Measurements from ENCODE around the gene PLCL2.
A peak's percentile ranks its signal among the peaks of the same experiment; 100 is the strongest.

The PLCL2 gene

DNA sequence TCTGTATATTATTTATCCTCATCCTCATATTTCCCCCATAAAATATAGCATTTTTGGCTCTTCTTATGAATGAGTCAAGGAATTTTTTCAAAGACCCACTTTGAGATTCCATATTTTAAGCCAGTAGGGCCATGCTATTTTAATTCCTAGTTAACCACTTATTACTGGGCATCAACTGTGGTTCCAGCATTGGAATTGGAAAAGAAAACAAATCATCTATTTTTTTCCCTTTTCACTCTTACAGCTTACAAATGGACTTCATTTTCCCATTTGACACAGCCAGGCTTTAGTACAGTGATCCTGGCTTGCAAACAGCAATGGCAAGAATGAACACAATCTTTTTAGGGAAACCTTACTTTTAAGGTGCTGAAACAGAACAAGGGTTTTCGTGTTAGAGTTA is 19.4 kb upstream of the PLCL2 start:
- peak; percentile 62 for DNase-seq (ENCODE audit: low read depth)

- DNase-seq (ENCODE audit: low read depth) = peak; percentile 58
Observed at GRCh38 chr3:16866571-16866970, 18.2 kb upstream of the PLCL2 start.

GRCh38 chr3:16868513-16868912 is 16.2 kb upstream of the PLCL2 start:
- no peak for DNase-seq (ENCODE audit: low read depth)

DNA sequence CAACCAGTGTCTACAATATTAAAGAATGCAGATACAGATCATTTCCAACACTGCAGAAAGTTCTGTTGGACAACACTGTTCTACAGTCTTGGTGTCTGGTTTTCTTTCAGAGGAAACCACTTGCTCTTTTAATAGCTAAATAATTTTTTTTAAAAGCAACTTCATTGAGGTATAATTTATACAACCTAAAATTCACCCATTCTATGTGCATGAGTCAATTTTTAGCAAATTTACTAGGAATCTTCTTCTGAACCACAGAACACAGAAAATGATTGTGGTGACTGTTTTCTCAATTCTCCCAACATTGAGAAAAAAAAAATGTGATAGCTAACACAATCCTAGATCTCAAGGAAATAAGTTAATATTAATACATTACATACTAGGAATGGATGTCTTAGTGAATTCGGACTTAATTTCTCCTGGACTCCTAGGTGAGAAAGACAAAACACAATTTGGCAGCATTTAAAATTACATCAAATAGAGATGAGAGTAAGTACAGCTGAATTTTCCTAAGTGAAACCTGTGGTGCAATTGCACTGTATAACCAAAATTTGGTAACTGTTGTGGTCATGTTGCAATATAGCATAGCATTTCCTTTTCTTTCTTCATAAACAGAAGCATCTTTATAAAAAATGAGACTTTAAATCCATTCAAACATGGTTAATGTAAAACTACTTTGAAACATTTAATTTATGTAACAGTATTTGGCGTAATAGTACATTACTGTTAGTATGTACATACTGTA is 15.3 kb upstream of the PLCL2 start:
- DNase-seq (ENCODE audit: low read depth) = no peak

GRCh38 chr3:16871915-16872842 is 12.6 kb upstream of the PLCL2 start:
- DNase-seq (ENCODE audit: low read depth) = no peak

- DNase-seq (ENCODE audit: low read depth) = no peak
Observed at GRCh38 chr3:16873872-16874271, 10.9 kb upstream of the PLCL2 start.

GRCh38 chr3:16875876-16876550 is 8.7 kb upstream of the PLCL2 start:
- DNase-seq (ENCODE audit: low read depth) = no peak

DNA sequence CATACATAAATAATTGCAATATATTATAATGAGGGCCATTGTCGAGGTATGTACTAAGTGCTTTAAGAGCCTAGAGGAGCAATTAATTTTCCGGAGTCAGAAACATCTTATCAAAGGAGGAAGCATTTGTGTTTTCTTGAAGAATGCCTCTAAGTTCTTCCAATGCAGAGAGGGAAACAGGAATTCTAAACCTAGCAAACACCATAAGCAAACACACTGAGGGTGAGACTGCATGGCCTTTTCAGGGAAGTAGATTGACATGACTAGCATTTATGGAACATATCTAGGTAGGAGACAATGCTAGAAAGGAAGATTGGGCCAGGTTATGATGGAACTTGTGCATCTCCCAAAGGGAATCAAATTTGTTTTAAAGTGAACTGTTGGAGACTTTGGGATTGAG is 7.2 kb upstream of the PLCL2 start:
- DNase-seq (ENCODE audit: low read depth) = no peak

DNA sequence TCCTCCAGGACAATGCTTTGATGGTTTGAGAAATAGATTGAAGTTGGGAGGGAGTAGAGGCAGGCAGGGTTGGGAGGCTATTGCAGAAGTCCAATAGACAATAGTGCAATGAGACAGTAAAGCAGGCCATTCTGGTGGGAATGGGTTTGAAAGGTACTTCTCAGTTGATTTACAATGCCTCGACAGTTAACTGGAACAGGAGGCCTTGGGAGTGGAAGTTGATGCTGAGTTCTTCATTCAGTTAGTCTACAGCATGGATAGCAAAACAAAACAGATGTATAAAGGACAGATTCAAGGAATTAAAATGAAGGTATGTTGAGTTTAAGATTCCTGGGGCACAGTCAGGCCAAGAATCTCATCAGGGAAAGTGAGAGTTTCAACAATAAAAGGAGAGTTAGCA is 6.8 kb upstream of the PLCL2 start:
- no peak for DNase-seq (ENCODE audit: low read depth)

DNA sequence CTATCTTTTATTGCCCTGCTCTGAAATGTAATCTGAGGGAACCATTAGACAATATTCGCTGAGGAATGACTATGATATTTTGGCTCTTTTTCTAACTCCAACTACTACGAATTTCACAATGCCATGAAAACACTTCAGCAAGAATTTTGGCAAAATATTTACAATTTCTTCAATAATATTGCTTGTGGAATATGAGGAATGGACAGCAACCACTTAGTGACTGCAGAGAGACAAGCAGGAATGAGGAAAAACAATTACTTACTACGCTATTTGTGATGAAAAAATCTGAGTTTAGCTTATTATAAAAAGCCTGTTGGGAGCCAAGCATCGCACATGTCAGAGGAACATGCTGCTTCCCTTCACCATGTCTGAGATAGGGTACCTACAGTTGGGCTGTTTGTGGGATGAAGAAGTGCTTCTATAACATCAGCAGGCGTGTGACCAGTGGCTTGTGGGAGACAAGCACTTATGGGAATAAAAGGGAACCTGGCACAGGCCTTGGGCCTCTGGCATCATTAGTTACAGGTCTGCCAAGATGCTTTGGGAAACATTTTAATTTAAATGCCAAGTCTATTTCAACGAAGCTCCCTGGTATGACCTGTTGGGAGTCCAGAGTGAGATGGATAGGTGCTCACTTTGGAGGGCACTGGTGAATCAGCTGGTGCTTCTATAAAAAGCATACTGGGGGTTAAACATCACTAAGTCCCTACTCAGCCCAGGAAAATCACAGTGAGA is 2.7 kb upstream of the PLCL2 start:
- no peak for DNase-seq (ENCODE audit: low read depth)

- DNase-seq (ENCODE audit: low read depth) = no peak
Observed at GRCh38 chr3:16883057-16883722, 1.6 kb upstream of the PLCL2 start.

DNA sequence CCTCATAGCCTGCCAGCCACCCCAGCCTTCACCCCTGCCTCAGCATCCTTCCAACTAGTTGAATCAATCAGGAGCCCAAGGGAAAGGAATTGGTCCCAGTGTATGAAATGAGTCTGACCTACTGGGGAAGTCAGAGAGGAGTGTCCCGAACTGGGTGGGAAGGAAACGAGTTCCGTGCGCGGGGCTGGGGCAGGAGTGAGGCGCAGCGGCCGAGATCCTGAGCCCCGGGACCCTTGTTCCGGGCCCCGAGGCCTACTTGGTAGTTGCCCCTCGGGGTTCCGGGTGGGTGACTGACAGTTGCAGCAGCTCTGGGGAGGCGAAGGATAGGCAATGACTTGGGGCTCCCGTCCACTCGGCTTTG is 1.1 kb upstream of the PLCL2 start:
- DNase-seq (ENCODE audit: low read depth) = no peak

GRCh38 chr3:16884084-16884747 is 539 bp upstream of the PLCL2 start:
- DNase-seq (ENCODE audit: low read depth) = no peak

- no peak for DNase-seq (ENCODE audit: low read depth)
Observed at GRCh38 chr3:16885593-16886302, 993 bp downstream of the PLCL2 start.

DNA sequence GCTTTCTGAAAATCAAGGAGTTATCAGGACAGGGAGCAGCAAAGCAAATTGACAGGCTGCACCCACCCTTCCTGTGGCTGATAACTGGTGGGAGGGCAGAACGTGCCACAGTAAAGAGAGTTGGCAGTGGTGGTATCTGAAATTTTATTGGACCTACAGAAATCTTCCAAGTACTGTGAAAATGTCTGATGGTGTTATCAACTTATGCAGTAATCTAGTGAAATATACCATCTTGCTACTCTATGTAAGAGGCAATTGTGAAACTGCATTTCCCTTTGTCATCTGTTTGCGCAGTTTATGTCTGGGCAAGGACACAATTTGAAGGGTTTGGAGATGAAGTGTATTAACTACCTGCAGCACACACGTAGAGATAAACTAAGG is 1.5 kb downstream of the PLCL2 start:
- no peak for DNase-seq (ENCODE audit: low read depth)

DNA sequence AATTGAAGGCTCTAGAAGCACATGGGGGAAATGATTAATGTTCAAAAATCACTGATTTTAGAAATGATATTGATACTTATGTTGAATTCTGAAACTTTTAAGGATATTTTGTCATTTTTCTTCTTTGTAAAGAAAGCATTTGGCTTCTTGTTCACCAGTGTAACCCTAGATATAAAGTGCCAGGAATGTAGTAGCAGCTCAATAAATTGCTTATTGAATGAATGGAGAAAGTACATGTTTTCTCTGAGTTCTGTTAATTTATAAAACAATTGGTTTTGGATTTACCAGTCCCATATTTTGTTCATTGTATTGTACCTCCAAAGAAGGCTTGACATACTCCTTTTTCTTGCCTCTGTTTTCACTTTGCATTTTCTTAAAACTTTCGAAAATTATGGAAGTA is 2.4 kb downstream of the PLCL2 start:
- no peak for DNase-seq (ENCODE audit: low read depth)

- no peak for DNase-seq (ENCODE audit: low read depth)
Observed at GRCh38 chr3:16888356-16888755, 3.6 kb downstream of the PLCL2 start.

DNA sequence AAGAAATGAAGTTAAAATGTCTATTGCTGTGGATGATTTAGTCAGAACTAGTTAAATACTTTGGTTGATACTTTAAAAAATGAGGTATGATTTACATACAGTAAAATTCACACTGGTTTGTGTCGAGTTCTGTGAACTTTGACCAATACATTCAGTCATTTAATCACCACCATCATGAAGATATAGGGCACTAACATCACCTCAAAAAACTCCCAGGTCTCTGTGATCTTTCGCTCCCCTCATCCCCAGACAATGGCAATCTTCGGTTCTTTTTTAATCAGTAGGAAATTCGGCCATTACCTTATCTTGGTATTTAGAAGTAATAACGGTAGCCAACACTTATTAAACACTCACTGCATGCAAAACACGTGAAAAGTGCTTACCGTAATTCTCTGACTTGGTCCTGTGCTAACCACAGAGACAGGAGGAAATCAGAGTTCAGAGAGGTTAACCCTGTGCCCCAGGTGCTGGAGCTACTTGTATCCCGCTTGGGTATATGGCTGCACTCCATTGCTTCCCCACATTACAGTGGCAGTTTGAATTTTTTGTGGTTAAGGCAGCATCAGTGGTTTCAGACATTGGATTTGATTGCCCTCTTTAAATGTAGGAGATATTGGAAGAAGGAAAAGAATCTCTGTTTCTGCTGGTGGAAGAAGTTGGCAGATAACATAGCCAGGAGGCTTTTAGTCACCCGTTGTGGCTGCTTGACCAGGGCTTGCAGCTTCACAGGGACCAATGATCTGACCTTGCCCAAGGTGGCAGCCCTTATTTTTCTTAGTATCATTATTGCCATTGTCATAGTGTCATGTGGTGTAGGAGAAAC is 4.2 kb downstream of the PLCL2 start:
- no peak for DNase-seq (ENCODE audit: low read depth)

DNA sequence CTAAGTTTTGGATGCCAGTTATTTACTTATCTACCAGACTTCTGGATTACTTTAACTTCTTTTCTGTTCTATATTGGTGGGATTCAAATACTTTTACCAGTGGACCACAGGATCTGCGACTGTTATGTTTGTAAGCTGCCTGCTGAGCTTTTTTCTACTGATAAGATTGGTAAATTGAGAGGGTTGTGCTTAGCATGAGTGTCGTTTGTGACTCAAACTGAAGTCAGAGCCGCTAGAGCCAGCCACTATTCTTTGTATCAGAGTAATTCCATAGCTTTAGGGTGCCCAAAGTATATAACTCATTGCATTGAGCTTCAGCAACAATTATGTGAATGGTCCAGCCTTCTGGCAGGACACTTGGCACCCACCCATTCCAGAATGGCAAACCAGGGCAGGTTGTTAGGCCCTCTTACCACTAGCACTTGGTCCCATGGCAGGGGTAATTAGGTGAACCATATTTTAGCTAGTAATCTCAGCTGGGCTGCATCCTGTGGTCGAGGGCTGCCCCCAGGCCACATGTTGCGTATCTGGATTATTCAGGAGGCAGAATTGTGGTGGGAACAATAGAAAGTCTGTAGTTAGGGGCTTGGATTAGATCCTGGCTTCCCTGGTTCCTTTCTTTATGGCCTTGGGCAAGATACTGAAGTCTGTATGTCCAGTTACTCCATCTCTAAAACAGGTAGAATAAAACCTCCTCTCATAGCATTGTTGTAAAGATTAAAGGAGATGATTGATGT is 6.0 kb downstream of the PLCL2 start:
- no peak for DNase-seq (ENCODE audit: low read depth)

Measured in HS-27A (cell line).